Activated CD8-positive, alpha-beta memory T cell treated with anti-CD3 and anti-CD28 coated beads, Interleukin-2, amount 50 U/mL, for 24 hours (primary cell): ENCODE results near the gene HIVEP3.

ENCODE experiments used
- DNase-seq: peaks from one replicate; pipeline ENCODE4 v3.0.0-alpha.2; 2020; ENCODE audit errors: extremely low read depth

Gene HIVEP3

GRCh38 chr1:41730806-41731205, 187.9 kb downstream of the HIVEP3 start:
- DNase-seq = no peak

GRCh38 chr1:41728403-41729202, 190.1 kb downstream of the HIVEP3 start:
- DNase-seq = peak; percentile 44

GRCh38 chr1:41727749-41728115, 191.0 kb downstream of the HIVEP3 start:
- DNase-seq = no peak

GRCh38 chr1:41726899-41727748, 191.6 kb downstream of the HIVEP3 start:
- DNase-seq = no peak

- no peak for DNase-seq
Measured at GRCh38 chr1:41726292-41726691, 192.4 kb downstream of the HIVEP3 start.

- no peak for DNase-seq
Measured at GRCh38 chr1:41724926-41725325, 193.8 kb downstream of the HIVEP3 start.

- DNase-seq = no peak
Measured at GRCh38 chr1:41724248-41724647, 194.5 kb downstream of the HIVEP3 start.

GRCh38 chr1:41723786-41724185, 194.9 kb downstream of the HIVEP3 start:
- no peak for DNase-seq

GRCh38 chr1:41722184-41722583, 196.5 kb downstream of the HIVEP3 start:
- no peak for DNase-seq

GRCh38 chr1:41720861-41721410, 197.8 kb downstream of the HIVEP3 start:
- DNase-seq = no peak

- DNase-seq = no peak
Measured at GRCh38 chr1:41719590-41719989, 199.1 kb downstream of the HIVEP3 start.

- DNase-seq = no peak
Measured at GRCh38 chr1:41719128-41719527, 199.6 kb downstream of the HIVEP3 start.

- no peak for DNase-seq
Measured at GRCh38 chr1:41718497-41718896, 200.2 kb downstream of the HIVEP3 start.

GRCh38 chr1:41716188-41717130, 202.3 kb downstream of the HIVEP3 start:
- no peak for DNase-seq

- no peak for DNase-seq
Measured at GRCh38 chr1:41715441-41716095, 203.2 kb downstream of the HIVEP3 start.

- no peak for DNase-seq
Measured at GRCh38 chr1:41714638-41715389, 203.9 kb downstream of the HIVEP3 start.

GRCh38 chr1:41713557-41714327, 205.0 kb downstream of the HIVEP3 start:
- DNase-seq = no peak

- DNase-seq = no peak
Measured at GRCh38 chr1:41713141-41713540, 205.6 kb downstream of the HIVEP3 start.

- DNase-seq = no peak
Measured at GRCh38 chr1:41712695-41713094, 206.0 kb downstream of the HIVEP3 start.

GRCh38 chr1:41712081-41712480, 206.6 kb downstream of the HIVEP3 start:
- DNase-seq = no peak
